Activated T-helper 1 cell treated with anti-CD3 and anti-CD28 coated beads, Interleukin-12 subunit alpha, Interleukin-12 subunit beta, Interleukin-2, Interleukin-4 antibody, amounts not matched to agents 30 ng/mL and 10 ng/mL and 1 ng/mL, durations not matched to agents 14 hours and 24 hours and 36 hours (primary cell): ENCODE data around the gene PCDHGC3. TPM values are rescaled to one million over a fixed set of nuclear protein-coding genes. Genes with fewer than 3 reads are reported as not detected.
A peak's percentile ranks its signal among the peaks of the same experiment; 100 is the strongest.

ENCODE experiments used
- DNase-seq: peaks from one replicate; pipeline ENCODE4 v3.0.0; 2021; ENCODE audit warnings: low spot score
- H3K27ac Mint-ChIP-seq: one replicate; pipeline ENCODE4 v1.8.0; 2021; ENCODE audit warnings: mild to moderate bottlenecking, mixed read lengths
- H3K27me3 Mint-ChIP-seq: one replicate; pipeline ENCODE4 v1.8.0; 2022; ENCODE audit warnings: mild to moderate bottlenecking, moderate library complexity, mixed read lengths; ENCODE audit not compliant: insufficient read depth
- H3K36me3 Mint-ChIP-seq: one replicate; pipeline ENCODE4 v1.8.0; 2021; ENCODE audit warnings: low read depth, mixed read lengths
- H3K4me1 Mint-ChIP-seq: one replicate; pipeline ENCODE4 v1.8.0; 2021; ENCODE audit warnings: low read depth, mixed read lengths
- H3K4me3 Mint-ChIP-seq: one replicate; pipeline ENCODE4 v1.8.0; 2021; ENCODE audit warnings: mild to moderate bottlenecking, moderate library complexity, mixed read lengths
- H3K9me3 Mint-ChIP-seq: one replicate; pipeline ENCODE4 v1.8.0; 2021; ENCODE audit warnings: mixed read lengths
- intact Hi-C: fragments of 100-400 bp; cut with micrococcal nuclease; formaldehyde crosslinking; loops from one replicate; pipeline ENCODE4 v1.15.1; 2024
- total RNA-seq: library from RNA; stranded (reverse); gene quantifications from 2 replicates; pipeline ENCODE4 v1.2.3, GENCODE V29; 2022

Gene PCDHGC3
- total RNA-seq, 1 donor from 2014 or later = 0.31 TPM

GRCh38 chr5:141476132-141476911 is 556 bp downstream of the PCDHGC3 start:
- Mint-ChIP-seq H3K9me3 (no peaks in the 10 kb centered on the region), H3K4me3 (peak overlapping the region; percentile 90), H3K36me3 (no peaks in the 10 kb centered on the region), H3K27me3 (peaks cover 55% of the 10 kb centered on the region), H3K4me1 (peaks cover 16% of the 10 kb centered on the region), H3K27ac (no peak overlapping the region)
- intact Hi-C loops = loop anchor here (1.0 to 5.0 kb wide), 2 partner anchors 48 to 54 kb away; partner anchors contain the start of gene PCDHGA11
- DNase-seq = no peak

GRCh38 chr5:141477044-141477575 is 1.3 kb downstream of the PCDHGC3 start:
- Mint-ChIP-seq H3K4me1 (peaks cover 16% of the 10 kb centered on the region), H3K9me3 (no peaks in the 10 kb centered on the region), H3K4me3 (peak overlapping the region; percentile 34), H3K27me3 (peaks cover 58% of the 10 kb centered on the region), H3K27ac (no peak overlapping the region), H3K36me3 (no peaks in the 10 kb centered on the region)
- intact Hi-C loops = loop anchor here (5.0 kb wide), 1 partner anchor 55 kb away; the partner anchor contains the start of gene PCDHGA11
- DNase-seq = no peak

- H3K27ac Mint-ChIP-seq = no peak overlapping the region
- peaks cover 65% of the 10 kb centered on the region for H3K27me3 Mint-ChIP-seq
- no peak overlapping the region for H3K4me3 Mint-ChIP-seq
- no peaks in the 10 kb centered on the region for H3K36me3 Mint-ChIP-seq
- DNase-seq = no peak
- H3K9me3 Mint-ChIP-seq = no peaks in the 10 kb centered on the region
- H3K4me1 Mint-ChIP-seq = peaks cover 16% of the 10 kb centered on the region
- intact Hi-C loops = loop anchor here (5.0 kb wide), 1 partner anchor 56 kb away; the partner anchor contains the start of gene PCDHGA11
Measured at GRCh38 chr5:141477815-141478214, 2.0 kb downstream of the PCDHGC3 start.

GRCh38 chr5:141478321-141478945 is 2.7 kb downstream of the PCDHGC3 start:
- intact Hi-C loops = loop anchor here (5.0 kb wide), 1 partner anchor 56 kb away; the partner anchor contains the start of gene PCDHGA11
- no peaks in the 10 kb centered on the region for H3K36me3 Mint-ChIP-seq
- H3K9me3 Mint-ChIP-seq = no peaks in the 10 kb centered on the region
- no peak overlapping the region for H3K27ac Mint-ChIP-seq
- H3K27me3 Mint-ChIP-seq = peaks cover 65% of the 10 kb centered on the region
- no peak overlapping the region for H3K4me3 Mint-ChIP-seq
- no peak for DNase-seq
- peaks cover 16% of the 10 kb centered on the region for H3K4me1 Mint-ChIP-seq

- no peaks in the 10 kb centered on the region for H3K36me3 Mint-ChIP-seq
- no peak for DNase-seq
- no peak overlapping the region for H3K4me3 Mint-ChIP-seq
- peaks cover 16% of the 10 kb centered on the region for H3K4me1 Mint-ChIP-seq
- H3K27ac Mint-ChIP-seq = no peak overlapping the region
- no peaks in the 10 kb centered on the region for H3K9me3 Mint-ChIP-seq
- peaks cover 67% of the 10 kb centered on the region for H3K27me3 Mint-ChIP-seq
- intact Hi-C loops = loop anchor here (5.0 kb wide), 1 partner anchor 57 kb away; the partner anchor contains the start of gene PCDHGA11
Measured at GRCh38 chr5:141479776-141480175, 4.0 kb downstream of the PCDHGC3 start.

GRCh38 chr5:141483902-141484301 is 8.1 kb downstream of the PCDHGC3 start:
- Mint-ChIP-seq H3K27me3 (peaks cover 47% of the 10 kb centered on the region), H3K4me1 (no peaks in the 10 kb centered on the region), H3K9me3 (no peaks in the 10 kb centered on the region), H3K4me3 (no peak overlapping the region), H3K36me3 (no peaks in the 10 kb centered on the region), H3K27ac (no peak overlapping the region)
- no peak for DNase-seq
- intact Hi-C loops = no loop called here

- Mint-ChIP-seq H3K27me3 (peaks cover 47% of the 10 kb centered on the region), H3K4me1 (no peaks in the 10 kb centered on the region), H3K4me3 (no peak overlapping the region), H3K36me3 (no peaks in the 10 kb centered on the region), H3K27ac (no peak overlapping the region), H3K9me3 (no peaks in the 10 kb centered on the region)
- intact Hi-C loops = no loop called here
- no peak for DNase-seq
Measured at GRCh38 chr5:141484310-141484640, 8.5 kb downstream of the PCDHGC3 start.

- no peak for DNase-seq
- no peak within 1 kb of the TSS for H3K27ac Mint-ChIP-seq
- H3K4me3 Mint-ChIP-seq = no peak within 1 kb of the TSS
- no peaks in the 10 kb centered on the region for H3K9me3 Mint-ChIP-seq
- no peaks in the 10 kb centered on the region for H3K36me3 Mint-ChIP-seq
- H3K4me1 Mint-ChIP-seq = no peaks in the 10 kb centered on the region
- H3K27me3 Mint-ChIP-seq = peaks cover 47% of the 10 kb centered on the region
- intact Hi-C loops = no loop called here
Measured at GRCh38 chr5:141484641-141485311, 9.0 kb downstream of the PCDHGC3 start, which contains the start of gene PCDHGC4. Gene PCDHGC4 (plus strand): TSS chr5:141485030. CDS start chr5:141485174, 144 bp downstream.

- no peak overlapping the region for H3K27ac Mint-ChIP-seq
- no peak overlapping the region for H3K4me3 Mint-ChIP-seq
- DNase-seq = no peak
- H3K27me3 Mint-ChIP-seq = peaks cover 47% of the 10 kb centered on the region
- no peaks in the 10 kb centered on the region for H3K9me3 Mint-ChIP-seq
- H3K4me1 Mint-ChIP-seq = no peaks in the 10 kb centered on the region
- intact Hi-C loops = no loop called here
- no peaks in the 10 kb centered on the region for H3K36me3 Mint-ChIP-seq
Measured at GRCh38 chr5:141485321-141486055, 9.7 kb downstream of the PCDHGC3 start.

- peaks cover 50% of the 10 kb centered on the region for H3K27me3 Mint-ChIP-seq
- no peaks in the 10 kb centered on the region for H3K36me3 Mint-ChIP-seq
- DNase-seq = no peak
- no peaks in the 10 kb centered on the region for H3K9me3 Mint-ChIP-seq
- no peaks in the 10 kb centered on the region for H3K4me1 Mint-ChIP-seq
- H3K27ac Mint-ChIP-seq = no peak overlapping the region
- no peak overlapping the region for H3K4me3 Mint-ChIP-seq
- intact Hi-C loops = no loop called here
Measured at GRCh38 chr5:141486091-141486490, 10.3 kb downstream of the PCDHGC3 start.

- Mint-ChIP-seq H3K9me3 (no peaks in the 10 kb centered on the region), H3K4me3 (no peak overlapping the region), H3K4me1 (no peaks in the 10 kb centered on the region), H3K36me3 (no peaks in the 10 kb centered on the region), H3K27ac (no peak overlapping the region), H3K27me3 (peaks cover 51% of the 10 kb centered on the region)
- intact Hi-C loops = no loop called here
- no peak for DNase-seq
Measured at GRCh38 chr5:141487131-141487530, 11.4 kb downstream of the PCDHGC3 start.
